IPS-15b (cell line): ENCODE measurements around the gene EVPL.

Experiments
- H3K27me3 ChIP-seq: one replicate; pipeline ENCODE4 v1.6.1; 2013; ENCODE audit warnings: low read length; ENCODE audit not compliant: control insufficient read depth, insufficient read depth
- H3K36me3 ChIP-seq: one replicate; pipeline ENCODE4 v1.6.1; 2013; ENCODE audit warnings: low read length; ENCODE audit not compliant: control insufficient read depth, insufficient read depth
- H3K4me1 ChIP-seq: one replicate; pipeline ENCODE4 v1.6.1; 2013; ENCODE audit warnings: mild to moderate bottlenecking, low read length; ENCODE audit not compliant: control insufficient read depth, insufficient read depth
- H3K4me3 ChIP-seq: one replicate; pipeline ENCODE4 v1.5.1; 2013; ENCODE audit warnings: low read depth, low read length
- H3K9ac ChIP-seq: one replicate; pipeline ENCODE4 v1.6.1; 2013; ENCODE audit warnings: low read depth, mild to moderate bottlenecking, low read length
- H3K9me3 ChIP-seq: one replicate; pipeline ENCODE4 v1.6.1; 2013; ENCODE audit warnings: mild to moderate bottlenecking, low read length; ENCODE audit not compliant: control insufficient read depth, insufficient read depth

EVPL gene

GRCh38 chr17:76009969-76010661 lies 17.0 kb downstream of the EVPL start:
- H3K36me3 ChIP-seq, result no peaks in the 10 kb centered on the region
- no peak overlapping the region for H3K4me3 ChIP-seq
- no peak overlapping the region for H3K9ac ChIP-seq
- no peaks in the 10 kb centered on the region for H3K4me1 ChIP-seq
- no peaks in the 10 kb centered on the region for H3K9me3 ChIP-seq
- H3K27me3 ChIP-seq, result no peaks in the 10 kb centered on the region

- no peaks in the 10 kb centered on the region for H3K4me1 ChIP-seq
- H3K36me3 ChIP-seq, result no peaks in the 10 kb centered on the region
- no peak overlapping the region for H3K9ac ChIP-seq
- H3K27me3 ChIP-seq, result no peaks in the 10 kb centered on the region
- no peak overlapping the region for H3K4me3 ChIP-seq
- H3K9me3 ChIP-seq, result no peaks in the 10 kb centered on the region
Observed at GRCh38 chr17:76009447-76009846, 17.7 kb downstream of the EVPL start.

- Histone ChIP-seq H3K4me3 (no peak overlapping the region), H3K9ac (no peak overlapping the region), H3K27me3 (no peaks in the 10 kb centered on the region), H3K9me3 (no peaks in the 10 kb centered on the region), H3K36me3 (peaks cover 4% of the 10 kb centered on the region), H3K4me1 (no peaks in the 10 kb centered on the region)
Observed at GRCh38 chr17:76008630-76009425, 18.3 kb downstream of the EVPL start.

GRCh38 chr17:76008208-76008607 lies 18.9 kb downstream of the EVPL start:
- Histone ChIP-seq H3K4me1 (no peaks in the 10 kb centered on the region), H3K36me3 (peaks cover 5% of the 10 kb centered on the region), H3K9ac (no peak overlapping the region), H3K4me3 (no peak overlapping the region), H3K27me3 (no peaks in the 10 kb centered on the region), H3K9me3 (no peaks in the 10 kb centered on the region)

GRCh38 chr17:76007850-76008165 lies 19.3 kb downstream of the EVPL start:
- H3K4me1 ChIP-seq, result no peaks in the 10 kb centered on the region
- no peak overlapping the region for H3K4me3 ChIP-seq
- no peaks in the 10 kb centered on the region for H3K27me3 ChIP-seq
- no peak overlapping the region for H3K9ac ChIP-seq
- no peaks in the 10 kb centered on the region for H3K9me3 ChIP-seq
- peaks cover 5% of the 10 kb centered on the region for H3K36me3 ChIP-seq

GRCh38 chr17:76007131-76007849 lies 19.8 kb downstream of the EVPL start:
- H3K9me3 ChIP-seq, result no peaks in the 10 kb centered on the region
- peaks cover 7% of the 10 kb centered on the region for H3K36me3 ChIP-seq
- no peak overlapping the region for H3K9ac ChIP-seq
- H3K4me3 ChIP-seq, result no peak overlapping the region
- no peaks in the 10 kb centered on the region for H3K4me1 ChIP-seq
- H3K27me3 ChIP-seq, result no peaks in the 10 kb centered on the region

- Histone ChIP-seq H3K27me3 (no peaks in the 10 kb centered on the region), H3K9ac (no peak overlapping the region)
Observed at GRCh38 chr17:76005263-76006149, 21.6 kb downstream of the EVPL start.

GRCh38 chr17:76004750-76005262 lies 22.3 kb downstream of the EVPL start:
- no peaks in the 10 kb centered on the region for H3K9me3 ChIP-seq
- H3K4me1 ChIP-seq, result no peaks in the 10 kb centered on the region
- H3K4me3 ChIP-seq, result no peak overlapping the region
- H3K27me3 ChIP-seq, result no peaks in the 10 kb centered on the region
- no peak overlapping the region for H3K9ac ChIP-seq
- peaks cover 14% of the 10 kb centered on the region for H3K36me3 ChIP-seq

More at GRCh38 chr17:76005263-76006149, 21.6 kb downstream of the EVPL start:
- Histone ChIP-seq H3K36me3 (peaks cover 14% of the 10 kb centered on the region), H3K9me3 (no peaks in the 10 kb centered on the region), H3K4me3 (no peak overlapping the region), H3K4me1 (no peaks in the 10 kb centered on the region)

- Histone ChIP-seq H3K4me1 (no peaks in the 10 kb centered on the region), H3K9ac (no peak overlapping the region), H3K36me3 (peaks cover 14% of the 10 kb centered on the region), H3K4me3 (no peak overlapping the region), H3K27me3 (no peaks in the 10 kb centered on the region), H3K9me3 (no peaks in the 10 kb centered on the region)
Observed at GRCh38 chr17:76003915-76004314, 23.2 kb downstream of the EVPL start.

- Histone ChIP-seq H3K4me1 (no peaks in the 10 kb centered on the region), H3K9ac (no peak overlapping the region), H3K4me3 (no peak overlapping the region), H3K27me3 (no peaks in the 10 kb centered on the region), H3K9me3 (no peaks in the 10 kb centered on the region), H3K36me3 (peaks cover 14% of the 10 kb centered on the region)
Observed at GRCh38 chr17:76002100-76002499, 25.0 kb downstream of the EVPL start.
